PC-3 (cell line): ENCODE results near the gene CACNA1A. TPM values are rescaled to one million over a fixed set of nuclear protein-coding genes. Genes with fewer than 3 reads are reported as not detected.

Experiments used
- ATAC-seq: fragments of 200-7000 bp; cut with Tn5 transposase; 2 replicates; pipeline ENCODE4 v1.9.1; 2020; ENCODE audit warnings: mild to moderate bottlenecking, moderate library complexity
- BruUV-seq: library from RNA; stranded (reverse); fragments of 400-500 nt; replicated peaks from 2 replicates; lab custom pipeline; 2021; lab: Mats Ljungman, UMichigan
- CTCF ChIA-PET: fragments of 300-600 bp; sonication (Branson Sonifier 250); formaldehyde crosslinking; loops from one replicate; lab custom pipeline; 2022; ENCODE audit warnings: antibody characterized with exemption; lab: Charles Lee
- POLR2A ChIA-PET: fragments of 300-600 bp; sonication (Branson Sonifier 250); formaldehyde crosslinking; loops from one replicate; lab custom pipeline; 2022; ENCODE audit warnings: antibody characterized with exemption; ENCODE audit not compliant: unreplicated experiment; lab: Charles Lee
- DNase-seq: peaks from one replicate; pipeline ENCODE4 v3.0.0-alpha.2; 2015
- H2AFZ ChIP-seq: fragments of 300-600 bp; sonication (generic); 2 replicates; pipeline ENCODE4 v1.6.0; 2016; ENCODE audit warnings: antibody characterized with exemption, low read length
- H3F3A ChIP-seq: fragments of 300-600 bp; sonication (generic); one replicate; pipeline ENCODE4 v1.6.0; 2017; ENCODE audit warnings: antibody characterized with exemption, low read length, control low read depth, mild to moderate bottlenecking; ENCODE audit not compliant: unreplicated experiment
- H3K27ac ChIP-seq: fragments of 300-600 bp; sonication (generic); 2 replicates; pipeline ENCODE4 v1.5.1; 2016; ENCODE audit warnings: mild to moderate bottlenecking, low read length
- H3K27me3 ChIP-seq: fragments of 300-600 bp; sonication (generic); 2 replicates; pipeline ENCODE4 v1.6.1; 2016; ENCODE audit warnings: low read length, mixed read lengths
- H3K36me3 ChIP-seq: fragments of 300-600 bp; sonication (generic); 2 replicates; pipeline ENCODE4 v1.6.1; 2016; ENCODE audit warnings: low read depth, mixed run types, low read length, mixed read lengths
- H3K4me1 ChIP-seq: fragments of 300-600 bp; sonication (generic); 2 replicates; pipeline ENCODE4 v1.5.1; 2016; ENCODE audit warnings: low read length; ENCODE audit not compliant: insufficient read depth
- H3K4me2 ChIP-seq: fragments of 300-600 bp; sonication (generic); 2 replicates; pipeline ENCODE4 v1.6.0; 2016; ENCODE audit warnings: low read length
- H3K4me3 ChIP-seq: fragments of 300-600 bp; sonication (generic); 2 replicates; pipeline ENCODE4 v1.5.1; 2016; ENCODE audit warnings: mild to moderate bottlenecking, low read length, mixed read lengths
- H3K79me2 ChIP-seq: fragments of 300-600 bp; sonication (generic); 2 replicates; pipeline ENCODE4 v1.6.1; 2017; ENCODE audit warnings: low read length, mixed read lengths
- H3K9ac ChIP-seq: fragments of 300-600 bp; sonication (generic); 2 replicates; pipeline ENCODE4 v1.6.0; 2016; ENCODE audit warnings: mild to moderate bottlenecking, low read length
- H3K9me2 ChIP-seq: fragments of 300-600 bp; sonication (generic); replicated peaks from 2 replicates; pipeline ENCODE4 v1.6.1; 2016; ENCODE audit warnings: mixed run types, low read length, mixed read lengths
- H3K9me3 ChIP-seq: fragments of 300-600 bp; sonication (generic); 2 replicates; pipeline ENCODE4 v1.6.1; 2016; ENCODE audit warnings: low read length, mixed read lengths
- H4K20me1 ChIP-seq: fragments of 300-600 bp; sonication (generic); 2 replicates; pipeline ENCODE4 v1.6.1; 2016; ENCODE audit warnings: low read length, mixed read lengths
- CTCF ChIP-seq: fragments of 300-600 bp; sonication (generic); conservative IDR thresholded peaks from 2 replicates; pipeline ENCODE4 v1.5.1; 2017; ENCODE audit warnings: antibody characterized with exemption, low read depth, mild to moderate bottlenecking, low read length
- EZH2 ChIP-seq: fragments of 300-600 bp; sonication (generic); IDR thresholded peaks from one replicate; pipeline ENCODE4 v1.6.1; 2017; ENCODE audit warnings: antibody characterized with exemption, mild to moderate bottlenecking, low read length; ENCODE audit not compliant: unreplicated experiment
- EZH2phosphoT487 ChIP-seq: fragments of 300-600 bp; sonication (generic); IDR thresholded peaks from 2 replicates; pipeline ENCODE4 v1.6.1; 2018; ENCODE audit warnings: mild to moderate bottlenecking, antibody characterized with exemption, low read length, borderline replicate concordance
- intact Hi-C: fragments of 100-400 bp; cut with micrococcal nuclease; formaldehyde crosslinking; loops from 2 replicates; pipeline ENCODE4 v1.9.0; 2023
- total RNA-seq: library from RNA; depleted of rRNA; stranded (reverse); fragments of >200 nt; gene quantifications from 2 replicates; pipeline ENCODE4 v1.2.3, GENCODE V29; 2014

Gene CACNA1A
- total RNA-seq, 1 experiment from 2014 or later = 0.62 TPM

GRCh38 chr19:13548131-13548530, 41.9 kb upstream of the CACNA1A start:
- Histone ChIP-seq H3K9ac (no peak overlapping the region), H2AFZ (no peak overlapping the region), H3K9me3 (no peaks in the 10 kb centered on the region; the same call in 1 of the 2 replicates), H3K27ac (no peak overlapping the region), H3K27me3 (peaks cover 62% of the 10 kb centered on the region), H3K9me2 (no peaks in the 10 kb centered on the region), H3K4me1 (no peaks in the 10 kb centered on the region), H3K4me2 (no peak overlapping the region), H3F3A (no peaks in the 10 kb centered on the region), H3K36me3 (no peaks in the 10 kb centered on the region), H3K79me2 (no peaks in the 10 kb centered on the region), H3K4me3 (no peak overlapping the region), H4K20me1 (no peaks in the 10 kb centered on the region)
- TF ChIP-seq EZH2 (no peak), CTCF (no peak), EZH2phosphoT487 (no peak)
- CTCF ChIA-PET = no interaction called here
- POLR2A ChIA-PET = no interaction called here
- ATAC-seq (no peak), DNase-seq (no peak)
- intact Hi-C loops = no loop called here
- BruUV-seq = no TSS peak

GRCh38 chr19:13547102-13547501, 40.8 kb upstream of the CACNA1A start:
- BruUV-seq = no TSS peak
- CTCF ChIA-PET = interaction anchor here (0.7 kb wide), 1 partner anchor 393 kb away, joined by 3 read pairs; no protein-coding TSS in a partner anchor
- Histone ChIP-seq H3K79me2 (no peaks in the 10 kb centered on the region), H3K9me2 (no peaks in the 10 kb centered on the region), H3K4me1 (no peaks in the 10 kb centered on the region), H3K4me2 (no peak overlapping the region), H3K9me3 (no peaks in the 10 kb centered on the region; the same call in 1 of the 2 replicates), H3K27ac (no peak overlapping the region), H2AFZ (no peak overlapping the region), H4K20me1 (no peaks in the 10 kb centered on the region), H3K9ac (no peak overlapping the region), H3K36me3 (no peaks in the 10 kb centered on the region), H3K27me3 (peaks cover 62% of the 10 kb centered on the region), H3K4me3 (no peak overlapping the region), H3F3A (no peaks in the 10 kb centered on the region)
- intact Hi-C loops = no loop called here
- POLR2A ChIA-PET = no interaction called here
- ATAC-seq (no peak), DNase-seq (no peak)
- no peak for TF ChIP-seq CTCF
- TF ChIP-seq EZH2 = no peak
- no peak for TF ChIP-seq EZH2phosphoT487

- Histone ChIP-seq H4K20me1 (no peaks in the 10 kb centered on the region), H3F3A (no peaks in the 10 kb centered on the region), H3K9ac (no peak overlapping the region), H3K27me3 (peaks cover 50% of the 10 kb centered on the region), H3K9me3 (no peaks in the 10 kb centered on the region; the same call in 1 of the 2 replicates), H3K27ac (no peak overlapping the region), H3K4me3 (no peak overlapping the region), H2AFZ (no peak overlapping the region), H3K36me3 (no peaks in the 10 kb centered on the region), H3K4me1 (no peaks in the 10 kb centered on the region), H3K9me2 (no peaks in the 10 kb centered on the region), H3K79me2 (no peaks in the 10 kb centered on the region), H3K4me2 (no peak overlapping the region)
- BruUV-seq = no TSS peak
- ChIA-PET CTCF (no interaction called here), POLR2A (no interaction called here)
- intact Hi-C loops = no loop called here
- TF ChIP-seq EZH2phosphoT487 (no peak), EZH2 (no peak), CTCF (no peak)
- ATAC-seq (no peak), DNase-seq (no peak)
Measured at GRCh38 chr19:13544423-13544822, 38.1 kb upstream of the CACNA1A start.
